Nephron (organoid): ENCODE results near the gene SLC35D3.

Experiments
- H3K27ac Mint-ChIP-seq, 3 experiments: 2 replicates each; pipeline ENCODE4 v1.8.0; 2020; ENCODE audit warnings: mixed read lengths in 3 of 3, mild to moderate bottlenecking in 2 of 3, moderate library complexity in 1 of 3
- H3K27me3 Mint-ChIP-seq: 2 replicates; pipeline ENCODE4 v1.8.0; 2021; ENCODE audit warnings: low read depth, mild to moderate bottlenecking, moderate library complexity, mixed read lengths
- H3K36me3 Mint-ChIP-seq: 2 replicates; pipeline ENCODE4 v1.8.0; 2020; ENCODE audit warnings: low read depth, mixed read lengths
- H3K4me1 Mint-ChIP-seq: 2 replicates; pipeline ENCODE4 v1.8.0; 2020; ENCODE audit warnings: mixed read lengths
- H3K4me3 Mint-ChIP-seq, 3 experiments: 2 replicates each; pipeline ENCODE4 v1.8.0; 2020; ENCODE audit warnings: mild to moderate bottlenecking in 3 of 3, mixed read lengths in 3 of 3, moderate library complexity in 2 of 3
- H3K9me3 Mint-ChIP-seq: 2 replicates; pipeline ENCODE4 v1.8.0; 2020; ENCODE audit warnings: mixed read lengths
- TF ChIP-seq, protein P1 (sequence below), 3 experiments: fragments of 200-600 bp; sonication (generic); IDR thresholded peaks; one replicate each; pipeline ENCODE4 v1.5.0; 2021; ENCODE audit warnings: antibody characterized with exemption in 3 of 3; ENCODE audit not compliant: unreplicated experiment in 3 of 3

SLC35D3 gene

GRCh38 chr6:136926383-136926782, 4.3 kb downstream of the SLC35D3 start:
- no peak overlapping the region for H3K27ac Mint-ChIP-seq

GRCh38 chr6:136927292-136927691, 5.2 kb downstream of the SLC35D3 start:
- no peaks in the 10 kb centered on the region for H3K36me3 Mint-ChIP-seq
- no peak overlapping the region for H3K27ac Mint-ChIP-seq
- TF ChIP-seq, protein P1, sequence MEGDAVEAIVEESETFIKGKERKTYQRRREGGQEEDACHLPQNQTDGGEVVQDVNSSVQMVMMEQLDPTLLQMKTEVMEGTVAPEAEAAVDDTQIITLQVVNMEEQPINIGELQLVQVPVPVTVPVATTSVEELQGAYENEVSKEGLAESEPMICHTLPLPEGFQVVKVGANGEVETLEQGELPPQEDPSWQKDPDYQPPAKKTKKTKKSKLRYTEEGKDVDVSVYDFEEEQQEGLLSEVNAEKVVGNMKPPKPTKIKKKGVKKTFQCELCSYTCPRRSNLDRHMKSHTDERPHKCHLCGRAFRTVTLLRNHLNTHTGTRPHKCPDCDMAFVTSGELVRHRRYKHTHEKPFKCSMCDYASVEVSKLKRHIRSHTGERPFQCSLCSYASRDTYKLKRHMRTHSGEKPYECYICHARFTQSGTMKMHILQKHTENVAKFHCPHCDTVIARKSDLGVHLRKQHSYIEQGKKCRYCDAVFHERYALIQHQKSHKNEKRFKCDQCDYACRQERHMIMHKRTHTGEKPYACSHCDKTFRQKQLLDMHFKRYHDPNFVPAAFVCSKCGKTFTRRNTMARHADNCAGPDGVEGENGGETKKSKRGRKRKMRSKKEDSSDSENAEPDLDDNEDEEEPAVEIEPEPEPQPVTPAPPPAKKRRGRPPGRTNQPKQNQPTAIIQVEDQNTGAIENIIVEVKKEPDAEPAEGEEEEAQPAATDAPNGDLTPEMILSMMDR (IDR thresholded peaks at IDR 0.05; ENCODE audit: unreplicated experiment in 3 of 3), result no peak
- H3K4me3 Mint-ChIP-seq, result no peak overlapping the region
- H3K4me1 Mint-ChIP-seq, result no peaks in the 10 kb centered on the region
- H3K9me3 Mint-ChIP-seq, result no peaks in the 10 kb centered on the region
- H3K27me3 Mint-ChIP-seq, result peaks cover 41% of the 10 kb centered on the region

More at GRCh38 chr6:136926383-136926782, 4.3 kb downstream of the SLC35D3 start:
- H3K9me3 Mint-ChIP-seq, result no peaks in the 10 kb centered on the region
- H3K36me3 Mint-ChIP-seq, result no peaks in the 10 kb centered on the region
- TF ChIP-seq, protein P1 (IDR thresholded peaks at IDR 0.05; ENCODE audit: unreplicated experiment in 3 of 3), result no peak
- H3K4me1 Mint-ChIP-seq, result no peaks in the 10 kb centered on the region
- peaks cover 49% of the 10 kb centered on the region for H3K27me3 Mint-ChIP-seq
- H3K4me3 Mint-ChIP-seq, result no peak overlapping the region

DNA sequence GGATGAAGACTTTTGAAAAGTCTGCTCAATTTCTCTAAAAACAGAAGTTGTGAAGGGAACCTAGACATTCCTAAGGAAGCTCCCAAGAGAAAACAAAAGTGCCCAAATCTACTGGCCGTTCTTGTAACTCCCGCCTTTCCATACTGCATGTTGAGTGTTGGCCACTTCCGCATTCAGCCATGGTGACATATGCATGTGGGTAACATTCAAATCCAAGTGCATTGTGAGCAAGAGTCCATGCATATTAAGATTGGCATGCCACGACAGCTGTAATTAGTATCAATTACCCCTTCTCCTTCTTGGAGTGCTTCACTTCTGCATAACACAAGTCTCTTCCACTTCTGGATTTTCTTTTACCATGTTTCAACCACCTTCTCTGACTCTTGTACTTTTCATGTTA, 8.4 kb downstream of the SLC35D3 start:
- H3K27me3 Mint-ChIP-seq, result peaks cover 23% of the 10 kb centered on the region
- H3K27ac Mint-ChIP-seq, result no peak overlapping the region
- H3K36me3 Mint-ChIP-seq, result no peaks in the 10 kb centered on the region
- no peak overlapping the region for H3K4me3 Mint-ChIP-seq
- no peaks in the 10 kb centered on the region for H3K9me3 Mint-ChIP-seq
- TF ChIP-seq, protein P1 (IDR thresholded peaks at IDR 0.05; ENCODE audit: unreplicated experiment in 3 of 3), result no peak
- no peaks in the 10 kb centered on the region for H3K4me1 Mint-ChIP-seq

GRCh38 chr6:136932599-136932998, 10.5 kb downstream of the SLC35D3 start:
- Mint-ChIP-seq H3K4me1 (no peaks in the 10 kb centered on the region), H3K9me3 (no peaks in the 10 kb centered on the region), H3K27ac (no peak overlapping the region), H3K27me3 (peaks cover 15% of the 10 kb centered on the region), H3K4me3 (no peak overlapping the region), H3K36me3 (no peaks in the 10 kb centered on the region)
- TF ChIP-seq, protein P1 (IDR thresholded peaks at IDR 0.05; ENCODE audit: unreplicated experiment in 3 of 3), result no peak

DNA sequence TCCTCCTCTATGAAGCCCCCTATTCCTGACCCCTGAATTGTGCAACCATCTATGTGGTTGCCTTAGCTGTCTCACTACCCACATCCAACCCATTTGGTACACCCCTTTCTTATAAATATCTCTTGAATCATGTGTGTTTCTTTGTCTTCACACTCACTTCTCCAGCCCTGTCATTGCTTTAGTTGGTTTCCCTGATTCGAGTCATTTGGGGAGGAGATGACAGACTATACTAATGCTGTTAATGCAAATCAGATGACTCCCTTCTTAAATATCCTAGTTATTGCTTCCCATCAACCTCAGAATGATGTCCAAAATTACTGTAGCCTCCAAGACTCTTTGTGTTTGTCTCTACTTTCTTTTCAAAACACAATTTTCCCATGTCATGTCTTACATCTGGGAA, 23.0 kb downstream of the SLC35D3 start:
- TF ChIP-seq, protein P1 (IDR thresholded peaks at IDR 0.05; ENCODE audit: unreplicated experiment in 3 of 3), result no peak
- Mint-ChIP-seq H3K4me1 (no peaks in the 10 kb centered on the region), H3K9me3 (peaks cover 2% of the 10 kb centered on the region), H3K27me3 (peaks cover 3% of the 10 kb centered on the region), H3K4me3 (no peak overlapping the region), H3K27ac (no peak overlapping the region), H3K36me3 (no peaks in the 10 kb centered on the region)

DNA sequence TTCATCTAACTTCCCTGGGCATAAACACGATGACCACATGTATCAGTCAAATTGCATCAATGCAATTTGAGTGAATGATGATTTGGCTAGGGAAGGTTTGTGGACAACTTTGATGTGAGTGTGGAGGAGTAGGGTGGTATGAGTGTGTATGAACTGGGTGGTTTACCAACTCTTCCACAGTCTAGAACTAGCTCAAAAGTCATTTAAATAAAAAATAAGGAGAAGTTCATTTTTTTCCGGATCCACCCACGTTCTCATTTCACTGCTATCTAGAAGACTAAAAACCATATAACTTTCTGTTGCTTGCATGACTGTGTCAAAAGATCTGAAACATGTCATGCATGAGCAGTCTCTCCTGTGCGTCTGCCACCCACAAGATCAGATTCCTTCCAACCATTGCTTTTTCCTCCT, 23.6 kb downstream of the SLC35D3 start:
- no peak overlapping the region for H3K4me3 Mint-ChIP-seq
- no peaks in the 10 kb centered on the region for H3K4me1 Mint-ChIP-seq
- H3K9me3 Mint-ChIP-seq, result peaks cover 2% of the 10 kb centered on the region
- TF ChIP-seq, protein P1 (IDR thresholded peaks at IDR 0.05; ENCODE audit: unreplicated experiment in 3 of 3), result no peak
- no peaks in the 10 kb centered on the region for H3K36me3 Mint-ChIP-seq
- H3K27me3 Mint-ChIP-seq, result peaks cover 3% of the 10 kb centered on the region
- no peak overlapping the region for H3K27ac Mint-ChIP-seq
